K562 (cell line): ENCODE measurements around the gene ATP6V0D1. TPM values are rescaled to one million over a fixed set of nuclear protein-coding genes. Genes with fewer than 3 reads are reported as not detected.
A peak's percentile ranks its signal among the peaks of the same experiment; 100 is the strongest.

Experiments used
- CEBPG ChIP-seq, 3 experiments: fragments of 200-800 bp in 1 of 3; sonication (Bioruptor generic) in 1 of 3; sonication (generic) in 1 of 3; formaldehyde crosslinking in 1 of 3; IDR thresholded peaks in 2 of 3; conservative IDR thresholded peaks in 1 of 3; 2 replicates each; pipeline versions ENCODE4 v1.6.1 to v1.8.0; 2016 to 2022; ENCODE audit warnings: missing compliant biosample characterization in 2 of 3, missing genetic modification characterization in 2 of 3, mild to moderate bottlenecking in 1 of 3, missing genetic modification reagents in 1 of 3
- CTCFL ChIP-seq: IDR thresholded peaks from 2 replicates; pipeline ENCODE4 v1.6.1; 2011; ENCODE audit warnings: borderline replicate concordance, low read depth, mild to moderate bottlenecking, moderate library complexity, low read length; ENCODE audit not compliant: insufficient read depth, poor library complexity, severe bottlenecking
- EWSR1 ChIP-seq: fragments of 450-650 bp; IDR thresholded peaks from 2 replicates; pipeline ENCODE4 v1.6.1; 2018; ENCODE audit warnings: borderline replicate concordance, mild to moderate bottlenecking, low read depth, moderate library complexity; ENCODE audit not compliant: partially characterized antibody
- FOXK1 ChIP-seq: sonication (generic); formaldehyde crosslinking; IDR thresholded peaks from 2 replicates; pipeline ENCODE4 v1.8.0; 2022; ENCODE audit warnings: missing genetic modification reagents, mild to moderate bottlenecking, borderline replicate concordance
- GTF2F1 ChIP-seq: IDR thresholded peaks from 2 replicates; pipeline ENCODE4 v1.6.1; 2011; ENCODE audit warnings: low read depth, low read length, improper control_type of control experiment
- HDAC6 ChIP-seq: IDR thresholded peaks from 2 replicates; pipeline ENCODE4 v1.6.1; 2012; ENCODE audit warnings: low read depth, mild to moderate bottlenecking, control low read depth, inconsistent platforms, low read length, moderate library complexity
- HNRNPH1 ChIP-seq: fragments of 200-400 bp; formaldehyde crosslinking; optimal IDR thresholded peaks from 2 replicates; pipeline ENCODE3; 2017; ENCODE audit warnings: low read depth, mild to moderate bottlenecking, low read length, moderate library complexity
- HOXB6 ChIP-seq: fragments of 250-450 bp; sonication (Bioruptor Pico); IDR thresholded peaks from 2 replicates; pipeline ENCODE4 v1.5.1; 2022; ENCODE audit warnings: mild to moderate bottlenecking, borderline replicate concordance
- JUNB ChIP-seq: fragments of 450-650 bp; formaldehyde crosslinking; conservative IDR thresholded peaks from 2 replicates; pipeline ENCODE4 v1.4.0; 2020; ENCODE audit warnings: mild to moderate bottlenecking
- KLF1 ChIP-seq: fragments of 450-650 bp; IDR thresholded peaks from 2 replicates; pipeline ENCODE4 v1.6.1; 2016; ENCODE audit warnings: missing genetic modification characterization, missing compliant biosample characterization
- KLF10 ChIP-seq: fragments of 250-450 bp; sonication (Bioruptor Pico); IDR thresholded peaks from 2 replicates; pipeline ENCODE4 v1.6.1; 2021; ENCODE audit warnings: matching md5 sums
- KLF13 ChIP-seq: fragments of 450-650 bp; IDR thresholded peaks from 2 replicates; pipeline ENCODE4 v1.6.1; 2016; ENCODE audit warnings: missing genetic modification characterization, low read depth, mild to moderate bottlenecking, missing compliant biosample characterization, moderate library complexity, borderline replicate concordance
- MEF2D ChIP-seq: conservative IDR thresholded peaks from 2 replicates; pipeline ENCODE4 v1.6.1; 2016; ENCODE audit warnings: low read depth, missing genetic modification characterization, missing compliant biosample characterization
- PBX2 ChIP-seq, 2 experiments: IDR thresholded peaks in 1 of 2; conservative IDR thresholded peaks in 1 of 2; 2 replicates each; pipeline ENCODE4 v1.6.1; 2016; ENCODE audit warnings: low read depth in 2 of 2, mild to moderate bottlenecking in 1 of 2, missing compliant biosample characterization in 1 of 2, missing genetic modification characterization in 1 of 2, moderate library complexity in 1 of 2
- POLR2B ChIP-seq: fragments of 450-650 bp; IDR thresholded peaks from 2 replicates; pipeline ENCODE4 v1.6.1; 2018; ENCODE audit warnings: low read depth; ENCODE audit not compliant: partially characterized antibody
- SMARCA5 ChIP-seq: fragments of 450-650 bp; IDR thresholded peaks from 2 replicates; pipeline ENCODE4 v1.6.1; 2016
- STAT5B ChIP-seq: fragments of 250-450 bp; sonication (Bioruptor Pico); IDR thresholded peaks from 2 replicates; pipeline ENCODE4 v1.8.0; 2021; ENCODE audit warnings: mild to moderate bottlenecking, inconsistent platforms
- YBX1 ChIP-seq: fragments of 450-650 bp; IDR thresholded peaks from 2 replicates; pipeline ENCODE4 v1.7.1; 2016; ENCODE audit warnings: mild to moderate bottlenecking
- ZFX ChIP-seq: sonication (generic); formaldehyde crosslinking; IDR thresholded peaks from 2 replicates; pipeline ENCODE4 v1.8.0; 2022; ENCODE audit warnings: mild to moderate bottlenecking, missing genetic modification reagents, moderate library complexity
- ZNF143 ChIP-seq: sonication (generic); formaldehyde crosslinking; IDR thresholded peaks from 2 replicates; pipeline ENCODE4 v1.9.0; 2022; ENCODE audit warnings: mild to moderate bottlenecking, missing genetic modification reagents
- ZNF354B ChIP-seq: fragments of 250-450 bp; sonication (Bioruptor Pico); IDR thresholded peaks from 2 replicates; pipeline ENCODE4 v1.4.0; 2020
- ZNF589 ChIP-seq: fragments of 200-800 bp; sonication (Bioruptor generic); IDR thresholded peaks from 2 replicates; pipeline ENCODE4 v1.6.1; 2016; ENCODE audit warnings: low read depth, missing genetic modification characterization, missing compliant biosample characterization
- ZSCAN29 ChIP-seq: fragments of 450-650 bp; IDR thresholded peaks from 2 replicates; pipeline ENCODE4 v1.6.1; 2017
- polyA plus RNA-seq, 8 experiments: library from polyadenylated mRNA; depleted of rRNA in 4 of 8; stranded (reverse) in 5 of 8; unstranded in 3 of 8; fragments of >200 nt; fragmentation: Nextera tagmentation in 2 of 8; fragmentation: Illumina TruSeq in 1 of 8; extraction: Ambion mirVana in 2 of 8; extraction: Trizol in 1 of 8; gene quantifications; 2 replicates each; pipeline versions ENCODE4 v1.2.1 to v1.2.3, GENCODE V29; 2011 to 2014; ENCODE audit warnings: inconsistent platforms in 1 of 8, missing spikeins in 1 of 8
- total RNA-seq, 7 experiments: library from RNA; depleted of rRNA in 6 of 7; stranded (reverse); fragments of >200 nt in 6 of 7; fragmentation: Illumina TruSeq in 2 of 7; extraction: Trizol in 2 of 7; gene quantifications; 2 replicates each; pipeline versions ENCODE4 v1.2.1 to v1.2.3, GENCODE V29; 2011 to 2021; ENCODE audit warnings: low replicate concordance in 1 of 7

The ATP6V0D1 gene
- total and polyA plus RNA-seq, 9 of the 15 experiments (the other 6 are each of a cell fraction or from before 2014, with no cell fraction given): 23.2 to 69.7 (median 45.6) TPM

GRCh38 chr16:67504031-67505021 is 23.4 kb upstream of the ATP6V0D1 start (continued):
- TF ChIP-seq FOXK1 (CRISPR knock-in tag): no peak
- TF ChIP-seq ZFX (CRISPR knock-in tag): no peak
- TF ChIP-seq YBX1: no peak
- no peak for TF ChIP-seq ZSCAN29
- TF ChIP-seq CEBPG (CRISPR knock-in tag; IDR thresholded peaks at IDR 0.05): no peak
- no peak for TF ChIP-seq CEBPG (tag; conservative IDR thresholded peaks at IDR 0.05 in 1 of 2, IDR thresholded peaks at IDR 0.05 in 1 of 2)
- no peak for TF ChIP-seq CTCFL
- no peak for TF ChIP-seq EWSR1
- TF ChIP-seq ZNF589: no peak; the same call in 1 of the 2 replicates
- TF ChIP-seq JUNB: 0 out of 2 replicates have a peak, but pooled peaks have one; percentile 67
- TF ChIP-seq STAT5B: no peak
- TF ChIP-seq HOXB6 (CRISPR knock-in tag): no peak
- no peak for TF ChIP-seq PBX2 (CRISPR knock-in tag; IDR thresholded peaks at IDR 0.05; ENCODE audit: low read depth)
- peak; percentile 58 for TF ChIP-seq PBX2 (tag; conservative IDR thresholded peaks at IDR 0.05; ENCODE audit: low read depth)
- no peak for TF ChIP-seq HNRNPH1
- TF ChIP-seq ZNF143 (CRISPR knock-in tag): no peak
- no peak for TF ChIP-seq ZNF354B (CRISPR knock-in tag)
- TF ChIP-seq KLF13: no peak
- no peak for TF ChIP-seq HDAC6
- TF ChIP-seq SMARCA5: peak; percentile 95
- no peak for TF ChIP-seq GTF2F1
- no peak for TF ChIP-seq KLF10 (CRISPR knock-in tag)
- peak; percentile 67 for TF ChIP-seq KLF1 (tag)
- TF ChIP-seq MEF2D (tag): no peak
- no peak for TF ChIP-seq POLR2B
